GM18951 (cell line): ENCODE results near the gene NMT1.
A peak's percentile ranks its signal among the peaks of the same experiment; 100 is the strongest.

Source experiments
- POLR2A ChIP-seq: IDR thresholded peaks from 4 replicates; pipeline ENCODE4 v1.6.1; 2011; ENCODE audit warnings: mild to moderate bottlenecking; ENCODE audit not compliant: insufficient read length, insufficient read depth; ENCODE audit errors: extremely low read depth
- in situ Hi-C: fragments of 300-500 bp; cut with MboI; formaldehyde crosslinking; loops from one replicate; pipeline ENCODE4 v1.12.0; 2022; ENCODE audit warnings: low sequenced_read_pairs, mixed read lengths, inconsistent platforms; ENCODE audit not compliant: unreplicated experiment

The NMT1 gene

DNA sequence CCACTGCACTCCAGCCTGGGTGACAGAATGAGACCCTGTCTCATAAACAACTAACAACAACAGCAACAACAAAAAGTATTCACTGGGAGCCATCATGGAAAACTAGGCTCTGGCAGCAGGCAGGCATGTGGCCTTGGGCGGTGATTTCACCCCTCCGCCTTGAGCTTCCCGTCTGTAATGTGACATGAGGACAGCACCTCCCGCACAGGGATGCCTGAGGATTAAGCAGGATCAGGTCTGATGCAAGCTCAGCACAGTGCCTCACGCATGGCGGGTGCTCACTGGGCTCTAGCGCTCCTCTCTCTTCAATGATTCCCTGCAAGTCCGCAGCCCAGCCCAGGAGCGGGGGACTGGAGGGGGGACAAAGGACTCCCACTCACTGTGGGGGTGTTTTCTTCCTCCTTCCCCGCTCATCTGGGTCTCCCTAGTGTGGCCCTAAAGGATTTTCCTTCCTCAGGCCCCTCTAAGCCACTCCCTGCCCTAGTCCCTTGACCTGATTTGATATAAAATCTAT lies 68.4 kb downstream of the NMT1 start:
- no peak for TF ChIP-seq POLR2A
- in situ Hi-C loops: no loop called here

DNA sequence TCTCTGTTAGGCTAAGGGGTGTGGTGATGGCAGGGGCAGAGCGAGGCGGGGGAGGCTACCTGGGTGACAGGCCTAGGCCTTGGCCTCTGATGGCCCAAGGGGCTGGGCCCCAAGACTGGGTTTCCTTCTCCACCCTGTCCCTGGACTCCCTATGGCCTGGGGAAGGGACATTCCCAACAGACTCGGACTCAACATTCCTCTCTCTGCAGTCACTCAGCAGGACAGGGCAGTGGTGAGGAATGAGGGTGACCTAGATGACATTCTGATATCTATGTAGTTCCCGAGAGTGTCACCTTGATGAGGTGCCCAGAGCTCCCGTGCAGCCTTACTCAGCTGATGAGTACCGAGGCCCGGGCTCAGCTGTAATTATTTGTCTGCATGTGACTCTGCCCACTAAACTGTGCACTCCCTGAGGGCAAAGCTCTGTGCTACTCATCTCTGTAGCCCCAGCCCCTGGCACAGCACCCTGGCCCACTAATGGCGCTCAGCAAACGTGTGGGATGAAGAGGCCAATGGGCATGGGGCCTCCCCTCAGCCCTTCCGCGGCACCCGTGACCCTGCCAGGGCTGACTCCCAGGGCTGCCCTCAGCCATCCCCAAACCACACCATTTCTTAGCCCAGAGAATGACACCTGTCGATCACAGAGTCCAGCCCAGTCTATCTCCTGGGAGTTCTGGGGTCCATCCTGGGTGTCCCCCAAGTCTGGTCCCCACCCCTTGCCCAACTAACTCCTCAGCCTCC lies 69.0 kb downstream of the NMT1 start:
- no peak for TF ChIP-seq POLR2A
- in situ Hi-C loops: no loop called here

GRCh38 chr17:45130681-45131615 lies 69.8 kb downstream of the NMT1 start:
- TF ChIP-seq POLR2A: no peak
- in situ Hi-C loops: no loop called here

DNA sequence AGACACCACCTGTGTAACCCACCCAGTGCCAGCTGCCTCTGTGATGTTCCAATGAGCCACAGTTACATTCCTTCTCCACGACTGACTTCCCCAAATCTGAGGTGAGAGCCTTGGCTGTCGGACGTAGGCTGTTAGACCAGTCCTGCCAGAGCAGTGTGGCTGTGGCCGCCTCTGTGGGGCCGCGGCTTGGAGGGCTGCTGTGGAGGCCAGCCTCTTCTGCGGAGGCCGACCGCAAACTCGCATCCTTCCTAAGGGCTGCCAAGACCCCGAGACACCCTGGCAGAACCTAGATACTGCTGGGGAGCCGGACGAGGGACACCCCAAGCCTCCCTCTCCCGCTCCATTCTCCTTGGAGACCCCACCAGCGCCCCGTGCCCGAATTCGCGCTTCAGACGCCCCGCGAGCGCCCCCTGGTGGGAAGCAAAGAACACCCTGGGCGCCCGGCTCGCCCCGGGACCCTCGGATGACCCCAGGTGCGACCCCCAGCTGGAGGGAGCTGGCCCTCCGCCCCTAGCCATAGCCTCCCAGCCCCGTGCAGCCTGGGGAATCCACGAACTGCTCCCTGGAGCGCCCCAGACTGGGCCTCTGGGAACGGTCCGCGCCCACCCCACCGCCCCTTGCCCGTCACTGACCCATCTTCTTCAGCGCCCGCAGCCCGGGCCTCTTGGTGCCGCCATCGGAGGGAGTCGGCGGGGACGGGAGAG lies 70.7 kb downstream of the NMT1 start:
- no peak for TF ChIP-seq POLR2A
- in situ Hi-C loops: no loop called here

- TF ChIP-seq POLR2A: no peak
- in situ Hi-C loops: no loop called here
Measured at GRCh38 chr17:45132320-45132571, 71.1 kb downstream of the NMT1 start, which contains the start of gene PLCD3. TSS of gene PLCD3 (minus strand) at chr17:45132515. CDS start at chr17:45132410, 105 bp downstream.

GRCh38 chr17:45132572-45133463 lies 71.7 kb downstream of the NMT1 start:
- in situ Hi-C loops: no loop called here
- TF ChIP-seq POLR2A: peak; percentile 45

- TF ChIP-seq POLR2A: peak; percentile 80
- in situ Hi-C loops: loop anchor here (5.0 kb wide), 1 partner anchor 62 kb away; no protein-coding TSS in a partner anchor
Measured at GRCh38 chr17:45135192-45135977, 74.3 kb downstream of the NMT1 start, which contains the start of gene ACBD4. TSS of gene ACBD4 (plus strand) at chr17:45135687. CDS start at chr17:45136145, 458 bp downstream.

DNA sequence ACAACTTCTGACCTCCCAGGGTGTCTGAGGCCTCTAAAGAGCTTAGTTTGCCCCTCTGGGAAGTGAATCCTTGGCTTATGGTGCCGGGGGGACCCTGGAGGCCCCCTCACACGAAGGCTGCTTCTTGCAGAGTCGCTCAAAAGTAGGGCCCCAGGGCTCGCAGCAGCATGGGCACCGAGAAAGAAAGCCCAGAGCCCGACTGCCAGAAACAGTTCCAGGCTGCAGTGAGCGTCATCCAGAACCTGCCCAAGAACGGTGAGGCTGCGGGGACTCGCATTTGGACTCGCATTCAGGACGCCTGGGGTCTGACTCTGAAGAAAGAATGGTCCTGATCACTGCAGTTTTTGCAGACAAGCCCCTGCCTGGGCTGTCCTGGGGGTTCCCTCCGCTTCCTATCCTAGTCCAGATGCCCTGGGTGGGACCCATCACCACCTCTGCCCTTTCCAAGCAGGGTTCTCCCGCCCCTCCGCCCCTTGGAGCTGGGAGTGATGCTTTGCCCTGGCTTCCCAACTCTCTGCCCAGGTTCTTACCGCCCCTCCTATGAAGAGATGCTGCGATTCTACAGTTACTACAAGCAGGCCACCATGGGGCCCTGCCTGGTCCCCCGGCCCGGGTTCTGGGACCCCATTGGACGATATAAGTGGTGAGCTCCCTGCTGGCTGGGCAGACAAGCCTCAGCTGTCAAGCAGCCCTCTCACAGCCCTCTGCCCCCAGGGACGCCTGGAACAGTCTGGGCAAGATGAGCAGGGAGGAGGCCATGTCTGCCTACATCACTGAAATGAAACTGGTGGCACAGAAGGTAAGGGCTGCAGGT lies 75.1 kb downstream of the NMT1 start:
- no peak for TF ChIP-seq POLR2A
- in situ Hi-C loops: loop anchor here (5.0 kb wide), 1 partner anchor 61 kb away; no protein-coding TSS in a partner anchor

DNA sequence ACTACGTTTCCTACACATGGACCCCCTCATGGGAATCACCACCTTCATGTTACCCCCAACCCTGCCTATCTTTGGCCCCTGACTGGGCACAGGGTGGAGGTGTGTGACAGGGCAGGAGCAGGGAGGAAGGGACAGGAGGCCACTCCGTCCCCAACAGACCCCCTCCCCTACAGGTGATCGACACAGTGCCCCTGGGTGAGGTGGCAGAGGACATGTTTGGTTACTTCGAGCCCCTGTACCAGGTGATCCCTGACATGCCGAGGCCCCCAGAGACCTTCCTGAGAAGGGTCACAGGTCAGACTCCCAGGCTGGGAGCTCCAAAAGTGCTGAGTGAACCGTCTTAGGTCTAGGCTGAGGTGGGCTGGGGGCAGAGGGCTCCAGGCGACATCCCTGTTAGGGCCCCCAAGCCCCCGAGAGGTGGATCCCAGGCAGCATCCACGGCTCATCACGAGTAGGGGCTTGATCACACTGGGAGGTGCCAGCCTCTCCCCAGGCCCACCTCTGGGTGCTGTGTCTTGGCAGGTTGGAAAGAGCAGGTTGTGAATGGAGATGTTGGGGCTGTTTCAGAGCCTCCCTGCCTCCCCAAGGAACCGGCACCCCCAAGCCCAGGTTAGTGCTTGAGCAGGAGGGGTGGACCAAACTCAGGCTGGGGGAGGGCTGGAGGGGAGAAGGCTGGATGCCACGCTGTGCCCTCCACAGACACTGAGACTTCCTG lies 75.9 kb downstream of the NMT1 start:
- TF ChIP-seq POLR2A: no peak
- in situ Hi-C loops: loop anchor here (5.0 kb wide), 1 partner anchor 60 kb away; no protein-coding TSS in a partner anchor
